GM18498 (cell line): ENCODE data around the gene ARPC2.
"Not testable (repeated sequence)": the region's sequence is repeated elsewhere in the genome, so short reads cannot be mapped to it uniquely, and the experiment has no call there.

Source experiments
- ATAC-seq: cut with Tn5 transposase; IDR thresholded peaks from one replicate; pipeline ENCODE4 v1.9.1; 2021; ENCODE audit warnings: mild to moderate bottlenecking, moderate library complexity; ENCODE audit not compliant: unreplicated experiment

The ARPC2 gene

DNA sequence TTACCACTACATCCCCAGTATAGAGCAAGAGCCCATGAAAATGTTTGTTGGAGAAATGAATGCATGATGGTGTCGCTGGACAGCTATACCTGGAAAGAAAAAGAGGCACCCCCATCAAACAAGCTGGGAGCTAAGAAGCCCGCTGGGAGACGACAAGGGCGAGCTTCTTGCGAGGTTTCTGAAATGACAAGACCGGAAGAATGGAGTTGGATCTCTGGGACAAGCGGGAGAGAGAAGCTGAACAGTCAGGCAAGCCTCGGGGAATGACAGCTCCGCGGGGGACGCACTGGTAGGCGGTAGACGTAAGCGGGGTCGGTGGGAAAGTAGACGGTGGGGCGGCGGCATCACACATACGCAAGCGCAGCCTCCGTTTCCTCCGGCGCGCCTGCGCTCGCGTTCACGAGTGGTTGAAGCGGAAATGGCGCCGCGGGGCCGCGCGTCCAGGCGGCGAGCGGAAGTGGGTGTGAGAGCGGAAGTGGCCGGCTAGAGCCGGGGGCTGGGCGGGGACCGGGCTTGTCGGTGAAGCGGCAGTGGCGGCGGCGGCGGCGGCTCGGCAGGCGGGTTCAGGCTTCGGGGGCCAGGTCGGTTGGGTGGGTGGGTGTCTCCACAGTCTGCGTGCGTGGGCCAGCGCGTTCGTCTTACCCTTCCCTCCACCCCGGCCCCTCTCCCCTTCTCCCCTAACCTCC is at the start of gene ARPC2:
TSS of gene ARPC2 (plus strand) at position 516 of the 686 bp plus-strand sequence. CDS start 282 bp downstream, outside the sequence.
- peak; percentile 76 for ATAC-seq

DNA sequence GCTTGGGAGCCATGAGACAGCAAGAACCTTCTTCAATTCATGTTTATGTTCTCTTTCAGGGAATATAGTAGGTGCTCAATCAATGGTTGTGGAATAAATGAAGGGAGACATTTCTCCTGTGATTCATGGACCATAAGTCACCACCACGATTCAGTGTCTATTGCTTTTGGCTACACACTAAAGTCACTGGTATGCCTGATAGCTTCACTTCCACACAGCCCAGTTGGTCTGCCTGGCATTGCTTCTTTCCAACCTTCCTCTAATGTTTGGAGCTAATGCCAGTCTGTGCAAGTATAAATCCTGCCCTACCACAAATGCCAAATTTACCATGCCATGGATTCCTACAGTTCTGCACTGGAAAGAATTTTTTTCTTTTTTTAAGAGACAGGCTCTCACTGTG is 49.0 kb upstream of the ARPC2 start:
- no peak for ATAC-seq

DNA sequence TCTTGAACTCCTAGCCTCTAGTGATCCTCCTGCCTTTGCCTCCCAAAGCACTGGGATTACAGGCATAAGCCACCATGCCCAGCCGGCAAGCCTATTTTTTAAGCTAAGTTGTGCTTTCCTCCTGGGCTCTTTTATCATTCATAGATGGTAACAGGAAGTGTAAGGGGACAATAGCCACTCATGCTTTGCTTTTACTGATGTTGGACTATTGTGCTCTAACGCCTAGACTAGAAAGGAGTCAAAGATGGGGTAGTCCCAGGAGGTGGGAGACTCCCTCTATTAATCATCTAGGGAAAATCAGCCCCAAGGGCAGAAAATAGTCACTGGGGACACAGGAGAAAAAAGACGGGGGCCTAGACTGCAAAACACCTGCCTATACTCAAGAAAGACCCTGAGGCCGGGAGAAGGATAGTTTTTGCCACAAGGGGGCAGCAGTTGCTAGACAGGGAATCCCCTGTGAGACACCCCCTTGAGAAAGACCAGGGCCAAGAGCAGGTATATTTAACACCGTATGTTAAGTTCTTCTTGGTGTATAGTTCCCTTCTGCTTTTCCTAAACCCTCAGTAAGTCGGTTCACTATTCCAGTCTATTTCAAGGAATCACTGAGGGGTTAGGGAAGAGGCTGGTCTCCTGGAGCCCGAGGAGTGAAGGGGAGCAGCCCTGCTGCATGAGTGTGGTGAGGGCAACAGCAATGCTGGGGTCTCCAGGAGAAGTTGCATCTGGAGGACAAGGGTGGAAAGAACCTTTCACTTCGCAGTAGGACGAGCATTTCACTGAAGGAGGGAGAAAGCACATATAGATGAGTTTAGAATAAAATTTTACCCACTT is 48.1 kb upstream of the ARPC2 start:
- no peak for ATAC-seq

DNA sequence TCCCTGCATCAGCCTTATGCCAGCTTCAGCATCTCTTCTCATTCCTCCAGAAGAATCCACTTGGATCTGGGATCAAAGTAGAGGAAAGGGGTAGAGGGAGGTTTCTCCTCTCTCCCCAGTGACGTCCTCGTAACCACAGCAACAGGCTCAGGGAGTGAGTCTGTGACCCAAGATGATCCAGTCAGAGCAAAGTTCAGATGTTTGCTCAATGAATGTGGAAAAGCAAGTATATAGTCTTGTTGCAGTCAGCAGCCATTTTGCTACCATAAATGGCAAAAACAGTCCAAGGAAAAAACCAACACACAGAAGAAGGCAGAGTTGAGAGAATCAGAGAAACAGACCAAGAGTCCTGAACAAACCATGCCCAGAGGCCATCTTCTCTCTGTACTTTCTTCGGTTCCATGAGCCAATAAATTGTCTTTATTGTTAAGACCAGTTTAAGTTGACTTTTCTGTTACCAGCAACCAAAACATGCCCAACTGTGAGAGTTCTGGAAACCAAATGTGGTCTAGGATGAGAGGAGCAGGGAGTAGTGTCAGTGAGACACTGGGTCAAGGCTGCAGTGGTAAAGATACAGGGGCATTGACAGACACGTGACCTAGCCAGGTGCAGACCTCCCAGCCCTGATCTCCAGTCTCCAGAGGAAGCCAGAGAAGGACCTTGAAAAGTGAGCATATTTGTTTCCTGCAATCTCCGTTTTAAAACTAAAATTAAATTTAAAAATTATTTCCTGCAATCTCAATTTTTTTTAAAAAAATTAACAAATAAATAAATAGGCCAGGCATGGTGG is 47.0 kb upstream of the ARPC2 start:
- no peak for ATAC-seq

DNA sequence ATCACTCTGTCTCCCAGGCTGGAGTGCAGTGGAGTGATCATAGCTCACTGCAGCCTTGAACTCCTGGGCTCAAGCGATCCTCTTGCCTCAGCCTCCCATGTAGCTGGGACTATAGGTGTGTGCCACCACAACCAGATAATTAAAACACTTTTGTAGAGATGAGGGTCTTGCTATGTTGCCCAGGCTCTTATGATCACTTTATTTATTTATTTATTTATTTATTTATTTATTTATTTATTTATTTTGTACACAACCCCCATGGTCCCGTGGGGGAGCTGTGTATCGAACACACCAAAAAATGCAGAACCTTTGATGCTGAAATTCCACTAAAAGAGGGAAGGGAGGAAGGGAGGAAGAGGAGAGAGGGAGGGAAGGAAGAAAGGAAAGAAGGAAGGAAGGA is 45.2 kb upstream of the ARPC2 start:
- ATAC-seq: not testable (repeated sequence)

DNA sequence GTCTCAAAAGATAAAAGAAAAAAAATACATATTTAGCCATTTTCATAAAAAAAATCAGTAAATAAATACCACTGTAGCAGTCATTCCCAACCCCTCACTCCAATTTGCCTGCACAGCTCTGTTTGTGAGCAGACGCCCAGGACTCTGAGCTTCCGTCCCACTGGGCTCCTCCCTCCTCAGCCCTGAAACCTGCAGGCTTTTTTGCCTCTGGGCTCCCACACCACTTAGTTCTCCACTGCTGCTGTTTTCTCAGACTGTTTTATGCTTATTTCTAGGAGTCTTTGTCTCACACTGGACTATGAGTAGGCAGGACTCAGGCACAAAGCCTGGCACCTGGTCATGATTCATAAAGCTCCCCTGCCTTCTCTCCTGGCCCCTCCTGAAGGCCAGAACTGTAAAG is 44.1 kb upstream of the ARPC2 start:
- no peak for ATAC-seq

DNA sequence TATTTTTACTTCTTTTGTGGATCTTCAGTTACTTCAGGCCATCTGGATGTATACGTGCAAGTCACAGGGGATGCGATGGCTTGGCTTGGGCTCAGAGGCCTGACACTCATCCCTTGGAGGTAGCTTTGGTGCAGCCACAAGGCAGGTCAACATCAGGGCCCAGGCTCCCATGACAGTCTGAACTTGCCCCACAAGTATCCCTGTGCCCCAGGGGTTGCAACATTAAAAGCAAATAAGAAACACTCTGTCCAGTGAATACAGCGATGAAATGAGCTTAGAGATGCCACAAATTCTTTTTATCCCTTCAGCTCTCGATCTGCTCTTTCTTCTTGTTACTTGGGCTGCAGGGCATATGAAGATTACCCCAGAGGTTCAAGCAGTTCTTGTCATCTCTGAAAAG is 37.2 kb upstream of the ARPC2 start:
- ATAC-seq: no peak

DNA sequence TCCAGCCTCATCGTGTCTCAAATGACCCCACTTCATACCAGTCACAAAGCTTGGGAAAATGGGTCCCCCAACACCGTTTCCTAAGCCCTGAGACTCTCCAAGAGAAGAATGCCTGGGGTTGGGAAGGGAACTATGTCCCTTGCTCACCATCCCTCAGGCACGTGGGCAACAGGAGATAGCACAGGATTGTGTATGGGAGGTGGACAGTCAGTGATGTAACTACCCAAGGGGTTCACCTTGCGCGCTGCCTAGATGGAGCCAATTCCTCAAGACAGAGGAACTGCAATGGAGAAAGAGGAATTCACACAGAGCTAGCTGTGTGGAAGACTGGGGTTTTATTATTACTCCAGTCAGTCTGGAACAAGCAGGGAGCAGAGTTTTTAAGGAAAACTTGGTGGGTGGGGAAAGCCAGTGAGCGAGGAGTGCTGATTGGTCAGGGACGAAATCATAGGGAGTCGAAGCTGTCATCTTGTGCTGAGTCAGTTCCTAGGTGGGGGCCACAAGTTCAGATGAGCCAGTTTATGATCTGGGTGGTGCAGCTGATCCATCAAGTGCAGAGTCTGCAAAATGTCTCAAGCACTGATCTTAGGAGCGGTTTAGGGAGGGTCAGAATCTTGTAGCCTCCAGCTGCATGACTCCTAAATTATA is 36.4 kb upstream of the ARPC2 start:
- ATAC-seq: no peak

DNA sequence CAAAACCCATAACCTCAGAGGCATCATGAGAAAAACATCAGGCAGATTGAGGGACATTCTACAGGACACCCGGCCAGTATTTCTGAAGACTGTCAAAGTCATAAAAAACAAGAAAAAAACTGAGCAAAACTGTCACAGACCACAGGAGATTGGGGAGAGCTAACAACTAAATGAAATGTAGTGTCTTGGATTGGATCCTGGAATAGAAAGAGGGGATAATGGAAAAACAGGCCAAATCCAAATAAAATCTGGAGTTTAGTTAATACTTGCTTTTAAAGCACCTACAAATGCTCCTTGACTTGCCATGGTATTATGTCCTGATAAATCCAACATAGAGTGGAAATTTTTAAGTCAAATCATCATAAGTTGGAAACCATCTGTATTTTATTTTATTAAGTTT is 32.7 kb upstream of the ARPC2 start:
- ATAC-seq: no peak

DNA sequence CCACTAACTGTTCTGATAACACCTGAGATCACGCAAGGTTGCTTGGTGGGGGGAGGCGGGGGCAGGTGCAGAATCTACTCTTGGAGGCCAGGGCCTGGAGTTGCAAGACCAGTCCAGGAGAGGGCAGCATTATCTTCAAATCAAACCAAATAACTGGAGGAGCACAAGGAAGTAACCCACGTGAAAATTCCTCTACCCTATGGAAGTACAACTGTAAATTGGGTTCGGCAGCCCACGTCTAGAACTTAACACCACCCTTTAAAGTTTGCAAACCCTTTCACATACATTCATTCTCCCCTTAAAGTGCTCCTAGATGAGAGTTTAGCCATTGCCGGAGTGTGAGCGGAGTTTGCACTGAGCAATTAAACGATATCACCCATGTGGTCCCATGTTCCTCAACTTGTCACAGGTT is 30.6 kb upstream of the ARPC2 start:
- peak; percentile 59 for ATAC-seq

DNA sequence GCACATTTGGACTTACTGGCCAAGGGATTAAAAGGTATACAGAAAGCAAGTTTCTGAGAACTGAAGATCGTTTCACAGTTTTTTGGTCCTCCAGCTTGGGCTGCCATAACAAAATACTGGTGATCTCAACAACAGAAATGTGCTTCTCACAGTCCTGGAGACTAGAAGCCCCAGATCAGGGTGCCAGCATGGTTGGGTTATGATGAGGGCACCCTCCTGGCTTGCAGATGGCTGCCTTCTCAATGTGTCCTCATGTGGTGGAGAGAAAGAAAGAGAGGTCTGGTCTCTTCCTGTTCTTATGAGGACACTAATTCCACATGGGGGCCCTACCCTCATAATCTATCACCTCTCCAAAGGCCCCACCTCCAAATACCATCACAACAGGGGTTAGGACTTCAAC is 30.1 kb upstream of the ARPC2 start:
- ATAC-seq: no peak

DNA sequence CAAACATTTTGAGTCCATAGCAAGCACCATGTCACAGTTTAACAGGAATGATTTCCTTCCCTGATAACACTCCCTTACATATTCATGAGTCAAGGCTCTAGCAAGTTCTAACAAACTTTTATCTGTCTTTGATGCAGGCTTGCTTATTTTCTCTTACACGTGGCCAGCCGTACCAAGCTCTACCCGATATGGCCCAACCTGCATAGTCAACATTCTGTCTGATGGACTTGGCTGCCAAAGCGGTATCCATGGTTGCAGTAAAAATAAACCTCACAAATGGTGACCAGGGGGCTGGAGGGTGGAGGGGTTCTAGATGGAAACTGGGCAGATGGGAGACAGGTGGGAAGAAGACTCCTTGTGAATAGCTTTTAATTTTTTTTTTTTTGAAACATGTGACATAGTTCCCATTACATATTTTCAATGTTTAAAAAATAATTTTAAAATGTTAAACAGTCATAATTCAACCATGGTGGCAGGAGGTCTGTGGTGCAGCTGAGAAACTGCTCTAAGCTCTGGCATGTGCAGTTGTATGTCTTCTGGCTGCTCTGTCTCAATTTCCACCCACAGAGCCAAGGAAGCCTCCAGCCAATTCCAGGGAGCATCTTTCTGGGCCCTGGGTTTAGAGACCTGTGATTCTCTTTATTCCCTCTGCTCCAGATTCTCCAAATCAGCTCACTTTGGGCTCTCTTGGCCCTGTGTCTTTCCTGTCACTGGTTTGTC is 29.5 kb upstream of the ARPC2 start:
- no peak for ATAC-seq

DNA sequence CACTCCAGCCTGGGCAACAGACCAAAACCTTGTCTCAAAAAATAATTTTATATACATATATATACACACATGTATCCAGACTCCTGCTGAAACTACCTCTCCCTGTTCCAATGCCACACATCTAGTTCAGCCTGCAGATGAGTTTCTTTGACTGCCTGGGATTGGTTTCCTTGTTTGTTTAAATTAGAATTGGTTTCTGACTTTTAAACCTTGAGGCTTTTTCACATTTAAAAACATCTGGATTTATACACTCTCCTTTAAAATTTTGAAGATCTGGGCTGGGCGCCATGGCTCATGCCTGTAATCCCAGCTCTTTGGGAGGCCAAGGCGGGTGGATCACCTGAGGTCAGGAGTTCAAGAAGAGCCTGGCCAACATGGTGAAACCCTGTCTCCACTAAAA is 28.5 kb upstream of the ARPC2 start:
- no peak for ATAC-seq

DNA sequence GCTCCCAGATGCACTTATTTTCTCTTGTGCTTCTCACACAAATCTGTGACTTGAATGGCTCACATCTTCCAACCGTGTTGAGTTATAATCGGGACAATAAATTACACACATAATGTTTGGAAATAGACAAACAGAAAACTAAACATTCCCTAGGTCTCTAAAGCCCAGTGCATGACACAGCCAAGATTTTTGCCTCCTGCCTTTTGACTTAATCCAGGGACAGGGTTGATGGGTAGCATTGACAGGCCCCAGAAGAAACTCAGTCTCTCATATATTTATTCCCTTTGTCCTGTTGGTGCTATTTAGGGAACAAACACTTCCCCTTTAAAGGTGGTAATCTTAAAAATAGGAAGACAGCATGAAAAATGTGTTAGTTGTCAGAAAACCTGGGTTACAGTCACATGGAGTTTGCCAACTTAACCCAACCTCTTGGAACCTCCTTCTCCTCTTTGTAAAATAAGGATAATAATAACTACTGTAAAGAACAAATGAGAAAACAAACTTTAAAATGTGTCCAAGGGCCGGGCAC is 24.0 kb upstream of the ARPC2 start:
- ATAC-seq: no peak

DNA sequence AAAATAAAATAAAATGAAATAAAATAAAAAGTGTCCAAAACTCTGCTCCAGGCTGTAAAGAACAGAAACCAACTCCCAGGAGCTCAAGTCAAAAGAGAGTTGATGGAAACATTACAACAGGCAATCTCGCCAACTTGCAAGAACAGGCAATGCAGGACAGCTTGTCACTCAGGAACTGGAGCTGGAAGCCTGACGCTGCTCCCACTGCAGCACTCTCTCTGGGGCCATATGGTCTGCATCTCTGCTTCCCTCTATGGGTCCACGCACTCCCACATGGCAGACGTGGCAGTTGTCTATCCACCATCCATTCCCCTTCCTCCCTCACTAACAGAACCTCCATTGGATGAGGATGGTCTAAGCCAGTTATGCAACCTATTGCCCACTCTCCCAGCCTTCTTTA is 23.3 kb upstream of the ARPC2 start:
- no peak for ATAC-seq

DNA sequence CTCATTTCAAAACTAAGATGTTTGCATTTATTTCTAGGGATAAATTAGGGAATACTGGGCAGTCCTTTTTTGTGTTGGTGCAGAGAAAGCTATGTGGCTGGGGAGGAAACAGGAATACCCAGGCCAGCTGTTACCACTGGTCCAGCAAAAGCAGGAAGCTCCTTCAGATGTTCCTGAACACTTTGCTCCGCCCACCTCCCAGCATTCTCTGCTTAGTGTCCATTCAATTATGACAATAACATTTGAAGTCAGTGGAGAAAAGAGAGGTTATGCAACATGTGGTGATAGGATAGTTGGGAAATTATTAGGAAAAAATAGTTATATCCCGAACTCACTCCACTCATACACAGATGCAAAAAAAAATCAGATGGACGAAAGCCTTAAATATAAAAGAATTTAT is 22.1 kb upstream of the ARPC2 start:
- ATAC-seq: no peak

DNA sequence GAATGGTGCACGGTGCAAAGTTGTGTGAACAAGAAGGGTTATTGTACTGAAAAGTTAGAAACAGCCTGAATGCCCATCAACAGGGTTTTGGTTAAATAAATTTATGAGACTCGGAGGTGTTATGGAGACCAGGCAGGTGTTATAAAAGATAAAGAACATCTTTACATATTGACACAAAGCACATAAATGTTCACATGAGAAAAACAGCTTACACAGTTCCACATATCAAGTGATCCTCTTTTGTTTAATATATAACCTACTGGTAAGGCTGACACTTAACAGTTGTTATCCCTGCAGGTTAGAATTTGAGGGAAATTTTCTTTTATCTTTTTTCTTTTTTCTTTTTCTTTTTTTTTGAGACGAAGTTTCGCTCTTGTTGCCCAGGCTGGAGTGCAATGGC is 20.0 kb upstream of the ARPC2 start:
- ATAC-seq: no peak

DNA sequence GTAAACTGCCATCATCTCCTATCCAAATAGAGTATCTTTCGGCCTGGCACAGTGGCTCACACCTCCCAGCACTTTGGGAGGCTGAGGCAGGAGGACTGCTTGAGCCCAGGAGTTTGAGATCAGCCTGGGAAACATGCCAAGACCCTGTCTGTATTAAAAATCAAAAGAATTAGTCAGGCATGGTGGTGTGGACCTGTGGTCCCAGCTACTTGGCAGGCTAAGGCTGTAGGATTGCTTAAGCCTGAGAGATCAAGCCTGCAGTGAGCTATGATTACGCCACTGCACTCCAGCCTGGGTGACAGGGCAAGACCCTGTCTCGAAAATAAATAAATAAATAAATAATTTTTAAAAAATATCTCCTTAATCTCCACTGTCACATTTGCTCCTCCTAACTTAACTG is 14.7 kb upstream of the ARPC2 start:
- no peak for ATAC-seq

DNA sequence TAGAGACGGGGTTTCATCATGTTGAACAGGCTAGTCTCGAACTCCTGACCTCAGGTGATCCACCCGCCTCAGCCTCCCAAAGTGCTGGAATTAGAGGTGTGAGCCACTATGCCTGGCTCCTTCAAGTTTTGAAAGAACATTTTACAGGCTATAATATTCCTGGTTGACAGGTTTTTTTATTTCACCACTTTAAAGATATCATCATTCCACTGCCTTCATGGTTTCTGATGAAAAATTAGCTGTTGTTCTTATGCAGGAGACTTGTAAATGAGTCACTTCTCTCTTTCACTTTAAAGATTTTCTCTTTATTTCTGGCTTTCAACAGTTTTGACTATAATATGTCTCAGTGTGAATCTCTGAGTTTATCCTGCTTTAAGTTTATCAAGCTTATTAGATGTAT is 7.9 kb upstream of the ARPC2 start:
- ATAC-seq: no peak

DNA sequence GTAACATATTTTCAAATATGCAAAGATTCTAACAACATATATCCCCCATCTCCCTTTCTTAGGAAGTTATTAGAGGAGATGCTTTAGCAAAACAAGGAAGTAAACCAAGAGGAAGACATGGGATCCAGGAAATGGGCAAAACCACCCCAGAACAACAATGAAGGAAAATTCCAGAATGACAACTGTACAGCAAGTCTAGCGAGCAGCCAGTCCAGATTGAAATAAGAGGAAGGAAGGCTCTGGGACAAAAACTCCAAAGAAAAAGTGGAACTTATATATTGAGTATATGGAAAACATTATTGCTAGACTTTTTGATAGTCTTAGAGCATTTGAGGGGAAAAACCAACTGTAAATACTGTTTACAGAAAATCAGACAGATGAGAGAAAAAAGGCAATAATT is 2.9 kb upstream of the ARPC2 start:
- ATAC-seq: no peak
